Measurements from ENCODE around the gene RASAL2. TPM values are rescaled to one million over a fixed set of nuclear protein-coding genes. Genes with fewer than 3 reads are reported as not detected.

RASAL2 gene
- total and polyA plus RNA-seq, 12 donors, result 2.4 to 31.5 (median 15.0) TPM

GRCh38 chr1:178362747-178363146 lies 268.8 kb downstream of the RASAL2 start:
- TF ChIP-seq POLR2A (IDR thresholded peaks at IDR 0.05) (no peak), CTCF (IDR thresholded peaks at IDR 0.05) (no peak)
- H3K36me3 ChIP-seq (replicated peaks in 1 of 2), result no peaks in the 10 kb centered on the region
- H3K4me1 ChIP-seq (replicated peaks in 1 of 2), result peaks cover 0 to 8% of the 10 kb centered on the region in 2 donors
- WGBS, 4 donors, result 87 to 90% (median 90%) methylated on average over 4 of the region's 4 CpGs
- intact Hi-C loops (cut with DNase I), result no loop called here
- H3K27ac ChIP-seq, result no peak overlapping the region
- no peak overlapping the region for H3K4me3 ChIP-seq
- no peaks in the 10 kb centered on the region for H3K27me3 ChIP-seq
- DNase-seq, result no peak
- no peaks in the 10 kb centered on the region for H3K9me3 ChIP-seq (replicated peaks in 1 of 3)

- no peak for DNase-seq
- no peaks in the 10 kb centered on the region for H3K4me1 ChIP-seq (replicated peaks in 1 of 2)
- TF ChIP-seq CTCF (IDR thresholded peaks at IDR 0.05) (no peak), POLR2A (IDR thresholded peaks at IDR 0.05) (no peak)
- intact Hi-C loops (cut with DNase I), result no loop called here
- no peak overlapping the region for H3K27ac ChIP-seq
- no peaks in the 10 kb centered on the region for H3K36me3 ChIP-seq (replicated peaks in 1 of 2)
- H3K4me3 ChIP-seq, result no peak overlapping the region
- 73 to 92% (median 82%) methylated on average over 1 of the region's 1 CpG for WGBS, 4 donors
- H3K9me3 ChIP-seq (replicated peaks in 1 of 3), result no peaks in the 10 kb centered on the region
- H3K27me3 ChIP-seq, result no peaks in the 10 kb centered on the region
These were observed 270.9 kb downstream of the RASAL2 start for GRCh38 chr1:178364782-178365181.

GRCh38 chr1:178367151-178367550 lies 273.2 kb downstream of the RASAL2 start:
- H3K27ac ChIP-seq, result no peak overlapping the region
- no peaks in the 10 kb centered on the region for H3K9me3 ChIP-seq (replicated peaks in 1 of 3)
- no peak for TF ChIP-seq POLR2A (IDR thresholded peaks at IDR 0.05)
- no peak for TF ChIP-seq CTCF (IDR thresholded peaks at IDR 0.05)
- H3K27me3 ChIP-seq, result no peaks in the 10 kb centered on the region
- no peak for DNase-seq
- no peak overlapping the region for H3K4me3 ChIP-seq
- H3K4me1 ChIP-seq (replicated peaks in 1 of 2), result peaks cover 0 to 5% of the 10 kb centered on the region in 2 donors
- intact Hi-C loops (cut with DNase I), result no loop called here
- no peaks in the 10 kb centered on the region for H3K36me3 ChIP-seq (replicated peaks in 1 of 2)

- Histone ChIP-seq H3K4me1 (replicated peaks in 1 of 2) (peaks cover 0 to 12% of the 10 kb centered on the region in 2 donors), H3K36me3 (replicated peaks in 1 of 2) (no peaks in the 10 kb centered on the region), H3K4me3 (no peak overlapping the region), H3K27me3 (no peaks in the 10 kb centered on the region), H3K9me3 (replicated peaks in 1 of 3) (no peaks in the 10 kb centered on the region), H3K27ac (no peak overlapping the region)
- intact Hi-C loops (cut with DNase I), result no loop called here
- no peak for DNase-seq
- 83 to 87% (median 84%) methylated on average over 3 of the region's 3 CpGs for WGBS, 4 donors
- TF ChIP-seq CTCF (IDR thresholded peaks at IDR 0.05), result no peak
- TF ChIP-seq POLR2A (IDR thresholded peaks at IDR 0.05), result no peak
These were observed 274.3 kb downstream of the RASAL2 start for GRCh38 chr1:178368208-178368607.

All from adrenal gland (tissue), 12 donors.